ENCODE measurements around the gene PTK7.
"Not testable (repeated sequence)": the region's sequence is repeated elsewhere in the genome, so short reads cannot be mapped to it uniquely, and the experiment has no call there.

The PTK7 gene

DNA sequence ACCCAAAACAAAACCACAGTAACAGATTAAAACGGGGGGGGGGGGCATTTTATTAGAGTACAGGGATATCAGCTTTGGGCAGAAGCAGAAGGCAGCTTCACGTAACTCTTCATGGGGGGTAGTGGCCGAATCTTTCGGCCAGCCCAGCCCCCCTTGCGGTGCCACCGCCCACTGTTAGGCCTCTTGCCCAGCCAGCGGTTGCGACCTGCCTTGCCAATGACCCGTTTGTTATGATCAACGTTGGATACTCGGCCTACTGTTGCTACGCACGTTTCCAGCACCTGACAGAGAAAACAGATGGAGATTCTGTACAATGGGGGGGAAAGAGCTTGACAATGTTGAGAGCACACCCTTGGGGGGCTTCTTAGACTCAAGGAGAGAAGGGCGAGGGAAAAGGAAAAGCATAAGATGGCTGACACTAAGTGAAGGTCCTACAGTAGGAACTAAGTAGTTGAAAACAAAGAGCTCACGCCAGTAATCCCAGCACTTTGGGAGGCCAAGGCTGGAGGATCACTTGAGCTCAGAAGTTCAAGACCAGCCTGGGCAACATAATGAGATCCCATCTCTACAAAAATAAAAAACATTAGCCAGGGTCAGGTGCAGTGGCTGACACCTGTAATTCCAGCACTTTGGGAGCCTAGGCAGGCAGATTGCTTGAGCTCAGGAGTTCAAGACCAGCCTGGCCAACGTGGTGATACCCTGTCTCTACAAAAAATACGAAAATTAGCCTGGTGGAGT lies 21.7 kb upstream of the PTK7 start:
- no peak for FAIRE-seq

DNA sequence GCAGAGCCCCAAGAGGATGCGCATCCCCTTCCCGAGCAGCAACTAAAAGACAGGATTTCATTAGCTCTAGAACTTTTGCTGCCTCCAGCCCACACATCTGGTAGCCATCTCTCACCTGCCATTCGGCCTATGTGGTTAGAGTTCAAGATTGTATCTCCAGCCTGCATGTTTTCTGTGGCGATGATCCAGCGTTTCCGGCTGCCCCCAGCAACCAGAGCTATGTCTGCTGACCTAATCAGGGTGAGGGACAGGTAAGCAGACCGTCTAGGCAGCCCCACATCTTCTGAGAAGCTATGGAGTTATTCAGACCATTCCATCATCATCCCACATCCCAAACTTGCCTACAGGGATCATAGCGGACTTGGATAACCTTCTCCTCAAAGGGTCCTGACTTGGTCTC lies 20.1 kb upstream of the PTK7 start:
- FAIRE-seq, result no peak

DNA sequence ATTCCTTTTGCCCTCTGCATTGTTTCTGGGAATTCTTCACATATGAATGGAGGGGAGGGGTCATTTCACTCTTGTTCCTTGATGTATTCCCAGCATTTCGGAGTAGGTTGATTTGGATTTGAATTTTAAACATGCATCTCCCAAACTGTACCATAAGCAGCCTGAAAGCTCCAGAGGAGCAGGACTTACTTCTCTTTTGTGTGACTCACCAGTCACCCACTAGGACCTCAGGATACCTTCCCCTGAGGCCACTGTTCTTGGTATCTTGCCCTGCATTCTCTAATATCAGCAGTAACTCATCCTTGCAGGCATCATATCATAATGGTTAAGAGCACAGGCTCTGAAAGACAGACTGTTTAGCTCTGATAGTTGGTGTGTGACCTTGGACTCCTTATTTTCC lies 17.6 kb upstream of the PTK7 start:
- FAIRE-seq, result no peak

DNA sequence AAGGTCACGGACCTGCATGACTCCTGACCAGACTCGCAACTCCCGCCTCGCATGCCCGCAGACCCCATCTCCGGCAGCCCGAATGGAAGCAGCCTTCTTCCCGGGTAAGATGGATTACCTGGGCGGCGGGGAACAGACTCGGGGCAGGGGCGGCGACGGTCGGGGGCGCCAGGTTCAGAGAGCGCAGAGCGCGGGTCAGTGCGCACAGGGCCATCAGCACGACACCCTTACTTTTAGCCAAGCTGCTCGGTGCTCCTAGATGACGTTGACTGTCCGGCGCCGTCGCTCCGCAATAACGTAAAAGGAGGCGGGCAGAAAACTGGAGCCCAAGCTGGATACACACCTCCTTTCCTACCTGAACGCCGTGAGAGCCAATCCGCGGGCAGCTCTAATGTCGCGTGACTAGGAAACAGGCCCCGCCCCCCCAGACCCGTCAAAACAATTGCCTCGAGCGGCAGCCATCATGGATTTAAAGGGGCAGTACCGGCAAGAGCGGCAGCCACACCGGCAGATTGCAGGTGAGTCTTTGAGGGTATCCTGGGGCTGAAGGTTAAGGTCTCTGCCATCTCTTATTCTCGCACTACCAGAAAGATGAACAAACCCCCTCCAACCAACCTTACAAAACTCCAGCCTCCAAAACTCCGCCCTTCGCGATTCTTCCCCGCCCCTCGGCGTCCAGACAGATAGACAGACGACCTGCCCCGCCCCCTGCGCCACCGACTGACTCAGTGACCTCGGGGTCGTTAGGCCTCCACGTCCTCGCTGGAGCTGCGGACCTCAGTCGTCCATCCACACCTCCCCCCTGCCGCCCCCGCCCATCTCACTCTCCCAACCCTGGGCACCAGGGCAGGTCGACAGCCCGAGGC lies 16.7 kb upstream of the PTK7 start, which contains the start of the genes KLC4 and MRPL2:
Gene KLC4, plus strand, starts transcription at position 464 of the 866 bp plus-strand sequence. CDS start 1,705 bp downstream, outside the sequence.
Gene MRPL2, minus strand, starts transcription at position 267 of the 866 bp plus-strand sequence. Its CDS starts 53 bp downstream, at position 214.
- FAIRE-seq, result no peak

DNA sequence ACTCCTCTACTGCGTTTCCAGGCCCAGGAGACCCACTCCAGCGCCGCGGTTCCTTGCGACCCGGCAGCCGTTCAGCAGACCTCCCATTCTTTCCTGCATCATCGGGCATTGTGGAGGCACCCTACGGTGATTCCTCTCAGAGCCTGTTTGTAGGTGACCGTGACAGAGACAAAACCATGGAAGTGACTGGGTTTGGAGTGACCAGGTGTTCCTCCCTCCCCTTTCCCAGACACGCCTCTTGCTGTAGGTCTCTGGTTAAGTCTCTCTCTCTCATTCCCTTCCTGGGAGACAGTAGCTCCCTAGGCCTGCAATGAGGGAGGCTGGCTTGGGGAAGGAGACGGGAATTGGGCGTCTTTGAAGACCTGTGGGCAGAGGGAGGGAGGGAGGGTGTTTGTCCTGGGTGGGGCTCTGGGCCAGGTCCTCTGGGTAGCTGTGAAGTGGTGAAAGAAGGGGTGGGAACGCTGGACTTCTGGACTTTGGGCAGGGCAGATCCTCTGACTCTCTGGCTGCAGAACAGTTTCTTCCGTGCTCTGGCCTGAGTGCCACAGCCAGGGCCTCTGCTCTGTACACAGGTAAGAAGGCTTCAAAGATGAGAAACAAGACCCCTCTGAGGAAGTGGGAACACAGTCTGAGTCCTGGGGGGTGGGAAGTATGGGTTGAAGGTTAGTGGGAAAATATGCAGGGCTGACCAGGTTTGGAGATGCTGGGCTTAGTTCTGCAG lies 15.9 kb upstream of the PTK7 start:
- no peak for FAIRE-seq

DNA sequence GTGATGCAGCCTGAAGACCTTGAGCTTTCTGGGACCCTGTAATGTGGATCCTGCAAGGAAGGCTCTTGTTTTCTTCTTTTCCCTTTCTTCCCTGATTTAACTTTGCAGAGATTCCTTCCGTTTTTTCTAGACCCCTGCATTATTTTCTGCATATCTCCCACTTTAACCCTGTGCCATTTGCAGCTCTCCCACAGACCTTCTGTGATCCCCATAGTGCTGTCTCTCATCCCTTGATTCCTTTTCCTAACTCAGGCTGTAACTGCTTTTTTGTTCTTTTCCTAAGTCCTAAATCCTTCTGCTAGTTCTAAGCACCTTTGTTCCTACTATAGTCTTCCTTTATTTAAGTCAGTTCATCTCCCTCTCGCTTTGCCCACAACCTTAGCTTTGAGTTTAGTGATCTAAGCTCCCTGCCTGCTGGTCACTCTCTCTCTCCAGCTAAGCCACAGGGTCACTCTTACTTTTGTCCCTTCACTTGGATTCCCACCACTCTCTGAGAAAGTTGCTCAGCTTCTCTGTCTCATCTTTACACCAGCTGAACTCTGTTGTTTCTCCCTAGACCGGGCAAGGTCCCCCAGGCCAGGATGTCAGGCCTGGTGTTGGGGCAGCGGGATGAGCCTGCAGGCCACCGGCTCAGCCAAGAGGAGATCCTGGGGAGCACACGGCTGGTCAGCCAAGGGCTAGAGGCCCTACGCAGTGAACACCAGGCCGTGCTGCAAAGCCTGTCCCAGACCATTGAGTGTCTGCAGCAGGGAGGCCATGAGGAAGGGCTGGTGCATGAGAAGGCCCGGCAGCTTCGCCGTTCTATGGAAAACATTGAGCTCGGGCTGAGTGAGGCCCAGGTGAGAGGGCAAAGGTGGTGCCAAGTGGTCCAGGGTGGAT lies 15.1 kb upstream of the PTK7 start:
- FAIRE-seq, result no peak

DNA sequence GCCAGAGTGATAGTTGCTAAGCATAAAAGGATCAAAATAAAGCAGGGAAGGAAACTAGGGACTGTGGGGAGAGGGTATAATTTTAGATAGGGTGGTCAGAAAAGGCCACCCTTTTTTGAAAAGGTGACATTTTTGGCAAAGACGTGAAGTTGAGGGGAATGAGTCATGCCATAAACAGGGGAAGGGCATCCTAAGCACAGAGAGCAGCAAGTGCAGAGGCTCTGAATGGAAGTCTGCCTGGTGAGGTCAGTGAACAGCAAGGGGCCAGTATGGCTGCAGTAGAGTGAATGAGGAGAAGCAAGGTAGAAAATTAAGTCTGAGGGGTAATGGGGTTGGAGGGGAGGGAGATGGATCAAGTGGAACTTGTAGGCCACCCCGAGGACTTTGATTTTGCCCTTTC lies 14.3 kb upstream of the PTK7 start:
- no peak for FAIRE-seq

DNA sequence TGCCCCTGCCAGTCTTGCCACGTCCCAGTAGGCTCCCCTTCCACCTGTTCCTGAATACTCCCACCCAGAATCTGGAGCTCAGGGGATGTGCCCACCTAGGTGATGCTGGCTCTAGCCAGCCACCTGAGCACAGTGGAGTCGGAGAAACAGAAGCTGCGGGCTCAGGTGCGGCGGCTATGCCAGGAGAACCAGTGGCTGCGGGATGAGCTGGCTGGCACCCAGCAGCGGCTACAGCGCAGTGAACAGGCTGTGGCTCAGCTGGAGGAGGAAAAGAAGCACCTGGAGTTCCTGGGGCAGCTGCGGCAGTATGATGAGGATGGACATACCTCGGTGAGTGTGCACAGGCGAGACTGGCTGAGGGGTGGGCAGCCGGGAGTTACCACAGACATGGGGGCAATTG lies 13.3 kb upstream of the PTK7 start:
- no peak for FAIRE-seq

DNA sequence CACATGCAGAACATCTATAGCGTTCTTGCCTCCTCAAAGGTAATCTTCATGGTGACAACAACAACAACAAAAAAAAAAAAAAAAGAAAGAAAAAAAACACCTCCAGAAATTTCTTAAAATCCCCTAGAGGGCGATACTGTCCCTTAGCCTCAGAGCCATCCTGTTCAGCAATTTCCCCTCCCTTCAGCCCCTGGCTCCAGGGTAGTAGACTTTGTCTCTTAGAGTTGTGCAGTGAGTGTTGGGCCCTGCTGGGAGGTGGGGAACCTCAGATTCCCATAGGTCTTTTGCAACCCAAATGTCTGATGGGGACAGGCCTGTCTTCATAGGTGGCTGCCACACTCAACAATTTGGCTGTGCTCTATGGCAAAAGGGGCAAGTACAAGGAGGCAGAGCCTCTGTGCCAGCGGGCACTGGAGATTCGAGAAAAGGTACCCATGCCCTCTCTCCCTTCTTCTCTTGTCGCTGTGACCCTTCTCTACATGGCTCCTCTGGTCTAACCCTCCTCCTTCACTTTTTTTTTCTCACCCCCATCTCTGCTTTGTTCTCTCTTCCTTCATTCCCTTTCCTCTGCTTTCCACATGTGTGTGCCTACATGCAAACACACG lies 6.0 kb upstream of the PTK7 start:
- peak; percentile 77 for FAIRE-seq

DNA sequence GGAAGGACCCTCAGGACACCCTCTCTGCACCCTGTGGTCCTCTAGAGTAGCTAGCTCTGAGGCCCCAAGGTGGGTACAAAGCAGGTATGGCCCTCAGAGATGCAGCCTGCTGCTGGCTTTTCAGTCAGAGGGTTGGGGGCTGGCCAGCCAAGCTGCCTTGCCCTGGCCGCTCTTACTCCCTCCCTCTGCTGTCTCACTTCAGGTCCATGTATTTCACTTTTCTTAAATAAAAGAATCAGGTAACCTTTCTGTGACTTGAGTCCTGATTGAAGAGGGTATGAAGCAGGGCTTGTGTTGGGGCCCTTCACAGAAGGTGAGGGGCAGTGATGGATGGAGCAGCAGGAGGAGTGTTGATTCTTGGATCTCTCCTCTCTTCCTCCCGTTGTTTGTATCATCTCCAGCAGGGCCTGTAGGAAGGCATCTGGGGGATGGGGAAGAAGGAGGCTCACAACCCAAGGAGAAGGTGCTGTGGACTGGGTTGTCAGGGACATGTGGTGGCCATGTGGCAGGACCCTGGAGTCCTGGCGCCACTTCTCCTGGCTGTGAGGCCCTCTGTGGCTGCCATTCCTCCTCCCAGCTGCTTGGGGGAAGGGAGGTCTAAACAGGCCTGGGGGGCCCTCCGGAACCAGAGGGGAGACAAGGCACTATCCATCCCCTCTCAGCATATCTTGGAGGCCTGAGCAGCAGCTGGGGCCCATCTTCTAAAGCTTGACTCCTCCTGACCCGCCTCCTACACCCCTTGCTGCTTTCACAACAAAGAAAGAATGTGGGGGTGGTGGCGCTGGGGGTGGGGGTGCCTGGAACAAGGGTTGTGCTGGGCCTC lies 1.1 kb upstream of the PTK7 start:
- FAIRE-seq, result no peak

DNA sequence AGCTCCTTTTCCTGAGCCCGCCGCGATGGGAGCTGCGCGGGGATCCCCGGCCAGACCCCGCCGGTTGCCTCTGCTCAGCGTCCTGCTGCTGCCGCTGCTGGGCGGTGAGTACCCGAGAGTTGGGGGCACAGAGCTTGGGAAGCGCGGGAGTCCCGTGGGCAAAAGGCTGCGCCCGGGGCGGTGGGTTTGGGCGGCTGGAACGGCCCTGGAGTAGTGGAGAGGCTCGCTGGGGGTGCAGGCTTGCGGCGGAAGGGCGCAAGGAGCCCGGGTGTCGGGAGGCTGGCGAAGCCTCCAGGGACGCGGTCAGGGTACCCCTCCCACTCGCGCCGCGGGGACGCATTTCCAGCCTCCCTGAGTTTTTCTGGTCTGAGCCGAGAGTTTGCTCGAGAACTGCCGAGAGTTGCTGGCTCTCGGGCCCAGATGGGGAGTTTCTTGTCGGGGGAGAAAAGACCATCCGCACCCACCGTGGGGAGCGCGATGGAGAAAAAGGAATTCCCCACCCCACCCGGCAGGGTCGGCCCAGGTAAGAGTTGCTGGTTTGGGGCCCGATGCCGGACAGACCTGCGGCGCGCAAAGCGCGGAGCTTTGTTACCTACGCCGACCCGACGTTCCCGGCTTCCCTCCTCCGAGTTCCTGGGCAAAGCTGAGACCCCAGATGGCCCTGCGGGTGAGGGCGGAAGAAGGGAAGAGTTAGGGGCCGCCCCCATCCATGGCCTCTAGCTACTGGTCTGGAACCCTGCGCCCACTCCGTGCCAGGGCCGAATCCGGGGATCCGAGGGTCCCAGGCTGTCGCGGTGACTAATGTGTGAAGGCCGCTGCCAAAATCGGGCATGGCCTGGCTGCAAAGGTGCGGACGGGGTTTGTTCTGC lies 584 bp downstream of the PTK7 start:
- FAIRE-seq, result no peak

DNA sequence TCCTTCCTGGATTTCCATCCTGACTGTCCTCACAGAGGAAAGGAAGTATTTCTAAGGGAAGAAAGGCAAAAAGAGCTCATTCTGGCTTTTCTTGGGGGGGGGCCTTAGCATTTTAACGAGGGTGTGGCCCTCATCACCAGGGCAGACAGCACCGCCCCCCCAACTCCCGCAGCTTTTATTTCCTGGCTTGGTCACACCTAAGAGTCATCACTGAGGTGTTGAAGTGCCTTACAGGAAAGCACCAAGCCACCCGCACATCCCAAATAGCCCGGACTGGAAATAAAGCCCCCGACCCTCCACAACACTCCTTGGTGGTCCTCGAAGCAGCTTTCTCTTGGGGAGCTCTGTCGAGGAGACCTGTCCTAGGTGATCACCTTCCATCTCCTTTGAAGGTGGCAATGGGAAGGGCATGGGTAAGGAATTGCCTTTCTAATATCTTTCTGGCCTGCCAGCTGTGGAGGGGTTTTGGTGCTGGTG lies 1.3 kb downstream of the PTK7 start:
- FAIRE-seq, result no peak

DNA sequence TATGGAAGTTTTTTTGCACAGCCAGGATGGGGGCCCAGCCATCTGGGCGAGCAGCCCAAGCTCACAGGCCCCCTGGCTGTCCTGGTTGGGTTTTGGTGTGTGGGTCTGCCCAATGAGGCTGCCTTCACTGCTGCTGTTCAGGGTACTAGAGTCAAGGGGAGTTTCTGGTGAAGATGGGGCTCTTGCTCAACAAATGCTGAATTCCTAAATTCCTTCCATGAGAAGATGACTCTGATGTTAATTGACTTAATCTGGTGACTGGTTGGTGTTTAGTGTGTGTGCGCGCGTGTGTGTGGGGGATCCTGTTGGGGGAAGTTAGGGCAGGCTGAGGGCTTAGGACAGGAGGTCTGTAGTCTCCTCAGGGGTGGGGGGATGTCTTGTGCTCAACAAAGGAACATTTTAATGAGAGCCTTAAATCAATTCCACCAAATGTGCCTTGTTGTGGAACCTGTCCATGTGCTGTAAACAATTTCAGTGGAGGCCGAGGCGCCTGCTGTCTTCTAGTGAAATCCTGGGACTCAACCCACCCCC lies 1.9 kb downstream of the PTK7 start:
- no peak for FAIRE-seq

DNA sequence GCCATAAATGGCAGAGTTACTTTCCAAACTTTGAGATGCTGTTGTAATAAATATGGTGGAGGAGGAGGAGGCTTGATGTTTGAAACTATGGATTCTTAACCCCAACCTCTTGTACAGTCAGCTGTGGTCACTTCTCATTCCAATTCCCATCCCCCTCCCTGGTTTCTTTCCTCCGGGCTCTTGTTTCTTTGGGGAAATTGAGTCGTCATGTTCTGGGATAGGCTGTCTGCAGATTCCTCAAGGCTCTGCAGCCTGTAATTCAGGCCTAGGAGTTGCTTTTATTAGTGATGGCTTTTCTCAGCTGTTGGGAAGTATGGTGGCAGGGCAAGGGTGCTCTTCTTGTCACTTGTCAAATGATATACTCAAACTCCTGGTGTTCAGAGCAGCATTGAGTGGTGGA lies 2.6 kb downstream of the PTK7 start:
- FAIRE-seq, result no peak

DNA sequence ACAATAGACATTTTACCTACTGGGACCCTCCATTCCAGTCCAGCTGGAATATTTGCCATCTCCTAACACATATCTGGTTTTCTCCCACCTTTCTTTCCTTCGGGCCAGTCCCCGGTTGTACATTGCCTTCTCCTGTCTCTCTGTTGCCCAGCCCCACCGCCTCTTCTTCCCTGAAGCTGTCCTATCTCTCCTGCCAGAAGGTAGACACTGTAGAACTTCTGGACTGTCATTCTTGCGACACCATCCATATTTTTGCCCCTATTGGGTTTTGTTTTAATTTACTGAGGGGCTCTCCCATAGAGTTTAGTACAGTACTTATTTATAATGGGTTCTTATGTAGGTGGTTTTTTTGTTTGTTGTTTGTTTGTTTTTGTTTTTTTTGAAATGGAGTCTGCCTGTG lies 4.9 kb downstream of the PTK7 start:
- no peak for FAIRE-seq

DNA sequence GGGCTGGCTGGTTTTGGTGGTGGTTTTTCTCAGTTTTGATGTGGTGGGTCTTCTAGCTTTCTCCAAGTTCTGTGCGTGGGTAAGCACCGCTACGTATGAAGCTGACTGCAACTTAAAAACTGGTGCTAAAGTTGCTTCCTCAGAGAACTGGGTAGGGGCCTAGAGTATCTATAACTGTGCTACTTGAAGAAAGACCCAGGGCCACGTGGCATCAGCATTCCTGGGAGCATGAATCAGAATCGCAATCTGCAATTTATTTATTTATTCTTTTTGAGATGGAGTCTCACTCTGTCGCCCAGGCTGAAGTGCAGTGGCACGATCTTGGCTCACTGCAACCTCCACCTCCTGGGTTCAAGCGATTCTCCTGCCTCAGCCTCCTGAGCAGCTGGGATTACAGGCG lies 5.8 kb downstream of the PTK7 start:
- FAIRE-seq, result not testable (repeated sequence)

DNA sequence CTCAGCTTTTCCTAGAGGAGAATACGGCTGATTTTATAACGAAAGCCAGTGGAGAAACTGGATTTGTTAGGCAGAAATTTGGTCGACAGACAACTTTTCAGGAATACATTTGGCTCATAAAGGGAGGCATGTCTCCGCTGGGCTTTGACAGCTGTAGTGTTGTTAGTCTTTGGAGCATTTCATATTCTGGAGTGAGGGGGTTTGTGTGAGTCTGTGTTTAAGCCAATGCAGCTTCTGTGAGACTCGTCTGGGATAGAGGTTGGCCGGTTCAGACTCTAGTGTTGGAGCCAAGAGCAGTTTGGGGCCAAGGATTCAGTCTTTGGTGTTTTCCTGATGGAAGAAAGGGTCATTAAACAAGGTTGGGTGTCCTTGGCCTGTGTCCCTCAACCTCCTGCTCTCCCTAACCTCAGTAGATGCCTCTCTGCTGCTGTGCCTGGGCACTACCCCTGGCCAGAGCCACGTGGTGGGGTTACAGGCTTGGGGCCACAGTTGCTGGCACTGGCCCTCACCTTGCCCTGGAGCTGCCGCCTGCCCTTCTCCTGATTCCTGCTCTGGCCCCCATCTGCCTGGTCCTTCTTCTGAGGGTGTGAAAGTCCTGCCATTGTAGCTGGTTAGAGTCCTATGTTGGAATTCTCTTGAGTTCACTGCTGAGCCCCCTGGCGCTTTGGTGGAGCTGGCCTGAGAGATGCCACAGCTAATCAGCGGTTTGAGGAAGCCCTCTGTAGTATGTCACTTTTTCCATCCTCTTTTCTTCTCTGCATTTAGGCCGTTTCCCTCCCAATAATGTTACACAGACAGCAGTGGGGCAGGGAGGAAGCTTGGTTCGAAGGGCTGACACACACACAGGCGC lies 6.9 kb downstream of the PTK7 start:
- no peak for FAIRE-seq

DNA sequence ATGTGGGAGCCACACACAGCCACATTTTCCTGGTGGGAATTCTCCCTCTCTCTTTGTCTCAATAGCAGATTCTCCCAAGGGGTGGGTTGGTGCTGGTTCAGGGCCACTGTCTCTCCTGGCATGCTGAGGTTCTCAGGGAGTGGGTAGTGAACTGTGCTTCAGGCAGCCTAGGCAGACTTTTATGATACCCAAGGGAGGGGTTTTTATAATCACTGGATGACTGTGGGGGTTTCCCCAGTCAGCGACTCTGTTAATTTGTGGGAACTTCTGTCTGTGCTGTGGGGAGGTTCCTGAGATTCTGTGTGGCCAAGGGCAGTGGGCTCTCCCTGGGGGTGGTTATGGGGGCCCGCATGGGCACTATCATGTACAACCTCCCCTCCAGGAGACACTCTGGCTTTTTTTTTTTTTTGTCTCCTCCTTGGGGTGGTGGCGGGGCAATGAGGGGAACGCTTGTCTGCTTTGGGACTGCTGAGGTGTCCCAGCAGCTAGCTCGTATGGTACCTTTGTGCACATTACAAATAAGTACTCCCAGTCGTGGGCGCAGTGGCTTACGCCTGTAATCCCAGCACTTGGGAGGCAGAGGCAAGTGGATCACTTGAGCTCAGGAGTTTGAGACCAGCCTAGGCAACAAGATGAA lies 10.0 kb downstream of the PTK7 start:
- FAIRE-seq, result no peak

Measured in TTC549 (cell line).